Right ventricle myocardium inferior (tissue), 1 donor: ENCODE results near the gene TIGIT. TPM values are rescaled to one million over a fixed set of nuclear protein-coding genes. Genes with fewer than 3 reads are reported as not detected.
A peak's percentile ranks its signal among the peaks of the same experiment; 100 is the strongest.
"Not testable (repeated sequence)": the region's sequence is repeated elsewhere in the genome, so short reads cannot be mapped to it uniquely, and the experiment has no call there.

Source experiments
- ATAC-seq: fragments of 200-7000 bp; cut with Tn5 transposase; one replicate; pipeline ENCODE4 v1.9.1; 2020; ENCODE audit warnings: mild to moderate bottlenecking, moderate library complexity
- DNase-seq: peaks from one replicate; pipeline ENCODE4 v3.0.0; 2021; ENCODE audit errors: missing footprints
- intact Hi-C: fragments of 100-400 bp; cut with DNase I; formaldehyde crosslinking; loops from one replicate; pipeline ENCODE4 v1.11.0; 2022
- long read RNA-seq: library from polyadenylated mRNA; unstranded; transcript quantifications from one replicate; pipeline ENCODE4 v2.0.0, GENCODE V29; 2021
- total RNA-seq: library from RNA; stranded (reverse); fragmentation: NEBNext Ultra II Directional; extraction: Animal tissue kit (Norgen Biotek cat#: 25700); gene quantifications from one replicate; pipeline ENCODE4 v1.2.1, GENCODE V29; 2021
- donor health status: DM: no; HTN: yes; CAD: no; lungs with severe emphysema.

Gene TIGIT
- not detected for total RNA-seq
- long read RNA-seq, result 0 reads

- ATAC-seq (no peak), DNase-seq (no peak)
- intact Hi-C loops, result loop anchor here (5.0 to 10.0 kb wide), 2 partner anchors 139 to 873 kb away; no protein-coding TSS in a partner anchor
Measured at GRCh38 chr3:114293838-114294535, at the start of gene TIGIT. Gene TIGIT (plus strand): TSS chr3:114294028. CDS start chr3:114294062, 34 bp downstream.

- no peak for ATAC-seq
- intact Hi-C loops, result no loop called here
- no peak for DNase-seq
Measured at GRCh38 chr3:114252954-114253353, 40.9 kb upstream of the TIGIT start.

DNA sequence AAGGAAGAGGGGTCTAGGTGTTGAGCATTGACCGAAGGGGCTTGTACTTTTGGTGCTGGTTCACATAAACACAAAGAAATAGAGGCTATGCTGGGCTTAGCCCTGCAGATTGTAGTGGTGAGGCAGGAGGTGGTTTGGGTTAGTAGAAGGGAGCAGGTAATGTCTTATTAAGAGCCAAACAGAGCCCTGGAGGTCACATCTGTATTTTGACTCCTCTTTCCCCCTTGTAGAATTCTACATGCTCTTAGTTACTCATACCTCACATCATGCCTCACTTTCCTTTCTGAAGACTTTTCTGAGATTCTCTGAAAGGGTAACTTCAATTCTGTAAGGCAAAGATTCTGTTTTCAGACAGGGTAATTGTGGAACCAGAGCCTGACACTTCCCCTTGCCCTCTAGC, 40.3 kb upstream of the TIGIT start:
- ATAC-seq, result no peak
- intact Hi-C loops, result no loop called here
- DNase-seq, result no peak

DNA sequence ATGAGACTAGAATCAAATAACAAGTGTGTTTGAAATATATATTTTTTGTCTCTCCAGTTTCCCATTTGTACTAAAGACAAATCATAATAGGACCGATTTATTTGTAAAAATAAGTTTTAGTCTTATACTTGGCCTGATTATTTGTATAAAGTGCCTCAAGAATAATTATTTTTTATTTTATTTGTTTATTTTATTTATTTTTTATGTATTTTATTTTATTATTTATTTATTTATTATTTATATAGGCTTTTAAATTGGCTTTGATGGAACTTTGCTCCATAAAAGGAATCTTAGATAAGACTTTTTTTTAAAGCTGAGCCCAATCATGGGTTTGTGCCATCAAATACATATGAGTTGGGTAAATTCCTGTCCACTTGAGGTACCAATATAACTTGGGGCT, 34.3 kb upstream of the TIGIT start:
- intact Hi-C loops, result no loop called here
- DNase-seq (no peak), ATAC-seq (no peak)

DNA sequence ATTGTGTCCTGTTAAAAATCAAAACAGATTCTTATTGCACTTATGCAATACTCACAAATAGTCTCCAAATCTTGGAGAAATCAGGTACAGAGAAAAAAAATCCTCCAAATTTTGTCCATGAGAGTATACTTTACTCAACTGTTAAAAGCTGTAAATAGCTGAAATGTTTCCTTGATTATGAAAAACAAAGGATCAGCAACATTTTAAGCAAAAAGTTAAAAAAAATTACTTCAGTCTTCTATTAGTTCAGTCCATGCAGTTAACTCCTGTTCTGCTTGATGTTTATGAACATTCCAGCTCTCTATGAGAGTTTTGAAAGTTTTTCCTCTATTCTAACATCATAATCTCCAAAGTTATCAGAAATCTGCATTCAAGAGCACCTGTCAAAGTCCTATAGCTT, 33.7 kb upstream of the TIGIT start:
- DNase-seq, result no peak
- intact Hi-C loops, result no loop called here
- ATAC-seq, result no peak

DNA sequence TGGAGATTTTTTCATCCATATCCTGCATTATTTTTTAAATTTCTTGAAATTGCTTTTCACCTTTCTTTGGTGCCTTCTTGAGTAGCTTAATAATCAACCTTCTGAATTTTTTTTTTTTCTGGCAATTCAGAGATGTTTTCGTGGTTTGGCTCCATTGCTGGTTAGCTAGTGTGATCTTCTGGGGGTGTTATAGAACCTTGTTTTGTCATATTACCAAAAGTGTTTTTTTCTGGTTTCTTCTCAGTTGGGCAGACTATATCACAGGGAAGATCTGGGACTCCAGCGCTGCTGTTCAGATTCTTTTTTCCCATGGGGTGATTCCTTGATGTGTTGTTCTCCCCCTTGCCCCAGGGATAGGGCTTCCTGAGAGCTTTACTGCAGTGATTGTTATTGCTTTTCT, 23.8 kb upstream of the TIGIT start:
- ATAC-seq (no peak), DNase-seq (no peak)
- intact Hi-C loops, result no loop called here

- DNase-seq (no peak), ATAC-seq (no peak)
- intact Hi-C loops, result no loop called here
Measured at GRCh38 chr3:114272271-114272670, 21.6 kb upstream of the TIGIT start.

- intact Hi-C loops, result no loop called here
- DNase-seq (no peak), ATAC-seq (no peak)
Measured at GRCh38 chr3:114274929-114275328, 18.9 kb upstream of the TIGIT start.

- ATAC-seq, intact Hi-C loops, DNase-seq: not testable (repeated sequence)
Measured at GRCh38 chr3:114276856-114277255, 17.0 kb upstream of the TIGIT start.

GRCh38 chr3:114284644-114285043, 9.2 kb upstream of the TIGIT start:
- intact Hi-C loops, result no loop called here
- DNase-seq (no peak), ATAC-seq (no peak)

DNA sequence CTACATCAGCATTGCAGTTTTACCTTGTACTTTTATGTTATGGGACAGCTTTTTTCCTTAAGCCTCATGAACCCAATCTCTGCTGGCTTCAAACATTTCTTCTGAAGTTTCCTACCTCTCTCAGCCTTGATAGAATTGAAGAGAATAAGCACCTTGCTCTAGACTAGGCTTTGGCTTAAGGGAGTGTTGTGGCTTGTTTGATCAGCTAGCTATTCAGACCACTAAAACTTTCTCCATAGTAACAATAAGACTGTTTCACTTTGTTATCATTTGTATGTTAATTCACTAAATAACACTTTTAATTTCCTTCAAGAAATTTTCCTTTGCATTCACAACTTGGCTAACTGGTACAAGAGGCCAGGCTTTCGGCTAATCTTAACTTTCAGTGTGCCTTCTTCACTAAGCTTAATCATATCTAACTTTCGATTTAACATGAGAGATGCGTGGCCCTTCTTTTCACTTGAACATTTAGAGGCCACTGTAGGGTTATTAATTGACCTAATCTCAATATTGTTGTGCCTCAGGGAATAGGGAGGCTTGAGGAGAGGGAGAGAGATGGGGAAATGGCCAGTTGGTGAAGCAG, 8.1 kb upstream of the TIGIT start:
- intact Hi-C loops, result no loop called here
- DNase-seq, result no peak
- no peak for ATAC-seq

DNA sequence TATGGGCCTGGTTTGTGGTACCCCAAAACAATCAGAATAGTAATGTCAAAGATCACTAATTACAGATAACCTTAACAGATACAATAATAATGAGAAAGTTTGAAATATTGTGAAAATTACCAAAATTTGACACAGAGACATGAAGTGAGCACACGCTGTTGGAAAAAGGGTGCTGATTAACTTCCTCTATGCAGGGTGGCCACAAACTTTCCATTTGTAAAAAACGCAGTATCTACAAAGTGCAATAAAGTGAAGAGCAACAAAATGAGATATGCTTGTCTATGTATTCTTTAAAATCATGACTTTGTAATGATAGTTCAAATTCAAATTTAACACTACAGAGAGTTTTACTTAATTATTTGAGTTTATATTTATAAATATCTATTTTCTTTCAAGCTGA, 7.6 kb upstream of the TIGIT start:
- intact Hi-C loops, result no loop called here
- DNase-seq, result no peak
- no peak for ATAC-seq

DNA sequence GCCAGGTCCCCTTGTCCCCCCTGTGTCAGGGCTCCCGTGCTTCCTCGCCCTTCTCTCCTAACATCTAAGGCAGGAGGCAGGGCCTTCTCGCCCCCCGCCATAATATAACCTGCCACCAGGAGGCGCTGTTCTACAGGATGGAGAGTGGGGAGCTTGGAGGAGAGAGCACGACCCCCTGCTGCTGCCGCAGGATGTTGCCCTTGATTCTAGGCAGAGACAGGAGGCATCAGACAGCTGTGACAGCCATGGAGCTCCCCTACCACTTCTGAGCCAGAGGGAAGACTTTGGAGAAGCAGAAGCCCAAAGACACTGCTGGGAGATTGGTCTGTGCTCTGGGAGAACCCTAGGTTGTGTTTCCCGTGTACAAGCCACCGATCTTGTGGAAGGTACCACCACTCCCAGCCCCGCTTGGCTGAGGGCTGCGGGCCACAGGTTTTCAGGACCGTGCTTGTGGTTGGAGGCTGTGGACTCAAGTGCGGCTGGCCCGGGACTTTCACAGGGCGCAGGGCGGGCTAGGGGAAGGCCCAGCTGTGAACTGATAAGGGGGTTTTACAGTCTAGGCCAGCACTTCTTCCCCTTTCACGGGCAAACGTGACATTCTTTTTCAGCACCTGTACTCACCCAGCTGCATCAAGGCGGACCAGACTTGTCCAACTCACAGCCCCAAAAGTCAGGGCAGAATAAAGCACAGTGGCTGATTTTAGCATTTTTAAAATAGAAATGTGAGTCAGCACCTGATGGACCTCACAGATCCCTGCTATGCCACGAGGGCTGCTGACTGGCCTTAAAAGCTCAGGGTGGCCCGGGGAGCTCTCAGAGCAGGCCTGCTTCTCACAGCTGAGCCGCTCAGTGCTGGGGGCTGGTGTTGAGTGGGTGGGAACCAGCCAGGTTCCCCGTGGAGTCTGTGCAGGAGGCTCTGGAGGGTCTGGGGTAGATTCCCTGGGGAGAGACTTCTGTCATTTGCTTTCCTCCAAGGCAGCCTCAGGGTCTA, 2.6 kb upstream of the TIGIT start:
- DNase-seq (peak; percentile 80), ATAC-seq (peak; percentile 31)
- intact Hi-C loops, result loop anchor here (5.0 to 10.0 kb wide), 2 partner anchors 136 to 876 kb away; no protein-coding TSS in a partner anchor

DNA sequence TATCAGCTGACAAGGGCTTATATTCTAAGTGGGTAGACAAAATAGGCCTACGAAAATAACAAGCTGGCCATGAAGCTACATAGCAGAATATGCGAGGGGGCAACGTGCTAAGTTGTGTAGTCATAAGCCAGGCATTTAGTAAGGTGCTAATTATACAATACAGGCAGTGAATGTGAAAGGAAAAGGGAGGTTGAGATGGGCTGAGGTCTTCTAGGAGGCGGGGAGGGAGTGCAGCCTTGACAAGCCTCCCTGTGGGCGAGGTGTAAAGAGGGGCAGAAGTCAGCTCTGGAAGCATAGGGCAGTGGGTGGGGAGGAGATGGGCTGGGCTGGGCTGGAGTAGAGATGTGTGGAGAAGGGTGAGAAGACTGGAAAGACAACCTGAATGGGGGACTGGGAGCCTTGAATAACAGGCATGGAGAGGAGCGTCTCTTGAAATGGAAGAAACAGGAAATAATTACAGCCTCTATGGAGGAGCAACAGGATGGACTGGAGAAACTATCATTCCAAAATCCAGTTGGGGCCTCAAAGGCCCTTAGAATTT, 1.2 kb downstream of the TIGIT start:
- intact Hi-C loops, result loop anchor here (5.0 to 10.0 kb wide), 2 partner anchors 140 to 872 kb away; no protein-coding TSS in a partner anchor
- ATAC-seq (no peak), DNase-seq (no peak)

DNA sequence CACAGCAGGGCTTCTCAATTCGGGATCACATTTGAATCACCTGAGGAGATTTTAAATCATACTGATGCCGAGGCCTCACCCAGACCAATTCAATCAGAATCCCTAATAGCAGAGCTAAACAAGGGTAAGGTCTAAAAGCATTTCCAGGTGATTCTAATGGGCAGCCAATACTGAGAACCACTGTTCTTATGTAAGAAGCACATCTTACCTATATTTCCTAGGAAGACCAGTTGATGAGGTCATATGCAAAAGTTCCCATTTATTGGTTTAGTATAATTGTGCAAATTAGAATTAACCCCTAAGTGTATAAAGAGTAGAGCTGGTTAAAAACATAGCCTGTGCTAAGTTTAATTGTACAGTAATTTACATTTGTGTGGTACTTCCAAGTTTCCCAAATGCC, 2.1 kb downstream of the TIGIT start:
- intact Hi-C loops, result loop anchor here (10.0 kb wide), 1 partner anchor 141 kb away; no protein-coding TSS in a partner anchor
- no peak for DNase-seq
- no peak for ATAC-seq

- DNase-seq (peak; percentile 46), ATAC-seq (no peak)
- intact Hi-C loops, result loop anchor here (10.0 kb wide), 1 partner anchor 145 kb away; no protein-coding TSS in a partner anchor
Measured at GRCh38 chr3:114299421-114299820, 5.6 kb downstream of the TIGIT start.

DNA sequence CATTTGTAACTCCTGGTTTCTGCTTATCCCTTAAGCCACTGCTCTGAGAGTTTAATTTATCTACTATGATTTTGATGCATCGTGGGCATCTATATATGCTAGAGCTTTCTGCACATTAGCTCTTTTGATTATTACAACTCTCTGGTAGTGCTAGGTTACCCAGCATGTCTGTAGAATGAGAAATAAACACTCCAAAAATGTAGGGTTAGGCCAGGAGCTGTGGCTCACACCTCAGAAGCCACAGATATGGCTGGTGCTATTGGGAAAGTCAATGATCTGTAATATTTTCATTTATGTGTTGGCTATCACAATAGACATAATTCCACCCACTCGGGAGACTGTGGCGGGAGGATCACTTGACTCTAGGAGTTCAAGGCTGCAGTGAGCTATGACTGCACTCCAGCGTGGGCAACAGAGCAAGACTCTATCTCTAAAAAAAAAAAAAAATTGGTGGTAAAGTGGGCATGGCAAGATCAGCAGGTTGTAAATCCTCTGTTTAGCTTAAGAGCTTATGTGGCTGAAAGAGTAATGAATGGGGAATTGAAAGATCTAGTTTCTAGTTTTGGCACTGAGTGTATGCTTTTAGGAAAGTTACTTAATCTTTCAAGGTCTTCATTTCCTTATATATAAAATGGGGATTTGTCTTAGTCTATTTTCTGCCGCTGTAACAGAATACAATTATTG, 6.3 kb downstream of the TIGIT start:
- no peak for DNase-seq
- intact Hi-C loops, result loop anchor here (10.0 kb wide), 1 partner anchor 145 kb away; no protein-coding TSS in a partner anchor
- ATAC-seq, result no peak

- intact Hi-C loops, result no loop called here
- ATAC-seq, result no peak
- DNase-seq, result no peak
Measured at GRCh38 chr3:114307222-114307830, 13.5 kb downstream of the TIGIT start.
